HG03103 (cell line): ENCODE data around the gene ITGA1.

Source experiments
- ATAC-seq: cut with Tn5 transposase; IDR thresholded peaks from one replicate; pipeline ENCODE4 v1.9.1; 2021; ENCODE audit warnings: low read depth; ENCODE audit not compliant: unreplicated experiment

The ITGA1 gene

GRCh38 chr5:52989781-52990527, 202.2 kb downstream of the ITGA1 start:
- no peak for ATAC-seq

GRCh38 chr5:52990528-52990925, 202.8 kb downstream of the ITGA1 start:
- no peak for ATAC-seq

- ATAC-seq: no peak
These were observed 205.7 kb downstream of the ITGA1 start for GRCh38 chr5:52993367-52993766.

GRCh38 chr5:52994266-52994665, 206.6 kb downstream of the ITGA1 start:
- no peak for ATAC-seq

DNA sequence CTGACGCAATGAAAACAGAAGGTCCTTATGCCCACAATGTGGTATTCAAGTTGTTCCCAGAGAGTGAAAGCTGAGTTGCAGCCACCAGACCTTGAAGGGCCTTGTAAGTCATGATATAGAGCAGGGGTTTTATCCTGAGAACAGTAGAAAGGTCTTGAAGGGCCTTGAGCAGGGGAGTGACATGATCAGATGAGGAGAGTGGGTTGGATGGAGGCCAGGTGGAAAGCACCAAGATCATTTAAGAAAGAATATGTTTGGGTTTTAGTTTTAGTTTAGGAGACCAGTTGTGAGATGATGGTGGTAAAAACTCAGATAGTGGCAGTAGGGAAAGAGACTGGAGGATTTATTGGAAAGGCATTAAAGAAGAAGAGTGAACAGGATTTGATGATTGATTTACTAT, 207.4 kb downstream of the ITGA1 start:
- no peak for ATAC-seq

DNA sequence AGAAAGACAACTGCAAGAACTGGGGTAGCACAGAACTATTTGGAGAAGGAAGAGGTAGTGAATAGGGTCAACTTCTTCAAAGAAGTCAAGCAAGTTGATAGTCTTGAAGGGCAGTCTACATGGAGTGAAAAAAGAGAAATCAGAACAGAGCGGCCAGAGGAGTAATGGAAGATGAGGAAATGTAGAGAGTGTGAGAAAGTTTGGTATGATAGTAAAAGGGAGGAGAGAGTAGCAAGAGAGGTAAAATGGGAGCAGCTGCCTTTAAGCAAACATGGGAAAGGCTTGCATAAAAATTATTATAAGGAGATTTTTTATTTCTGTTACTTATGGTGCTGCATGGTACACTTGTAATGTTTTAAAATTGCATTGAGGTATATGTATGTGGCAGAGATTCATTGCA, 208.2 kb downstream of the ITGA1 start:
- ATAC-seq: no peak

GRCh38 chr5:52996979-52997378, 209.3 kb downstream of the ITGA1 start:
- no peak for ATAC-seq

GRCh38 chr5:52997424-52997823, 209.7 kb downstream of the ITGA1 start:
- no peak for ATAC-seq

DNA sequence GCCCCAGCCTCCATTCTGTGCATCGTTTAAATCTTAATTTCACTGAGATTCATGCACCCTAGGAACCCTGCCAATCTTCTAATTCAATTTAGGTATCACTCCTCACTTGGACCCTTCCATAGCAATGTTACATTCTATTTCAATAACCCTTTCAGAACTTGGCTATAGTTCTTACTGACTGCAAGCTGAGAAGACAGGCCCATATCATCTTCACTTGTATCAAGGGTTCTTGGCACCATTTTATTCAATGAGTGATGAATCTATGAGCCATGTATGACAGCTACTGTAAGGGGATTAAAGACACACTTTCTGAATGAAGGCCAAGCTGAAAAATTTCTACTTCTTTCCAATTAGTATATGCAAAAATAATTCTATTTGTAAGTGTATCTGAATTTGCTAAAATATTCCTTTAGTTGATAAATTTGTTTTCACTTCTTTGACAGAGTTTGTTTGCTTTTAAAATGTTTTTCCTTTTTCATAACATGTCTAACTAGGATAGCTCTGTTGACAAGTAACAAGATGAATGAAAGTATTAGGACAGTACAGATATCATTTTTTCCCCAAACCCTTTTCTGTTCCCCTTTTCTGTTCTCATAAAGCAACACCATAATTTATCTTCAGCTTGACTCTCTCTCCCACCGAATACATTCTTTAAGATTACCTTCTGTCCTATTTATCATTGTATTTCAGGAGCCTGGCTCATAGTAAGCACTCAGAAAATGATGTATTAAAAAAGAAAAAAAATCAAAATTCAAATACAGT, 211.0 kb downstream of the ITGA1 start:
- ATAC-seq: no peak

DNA sequence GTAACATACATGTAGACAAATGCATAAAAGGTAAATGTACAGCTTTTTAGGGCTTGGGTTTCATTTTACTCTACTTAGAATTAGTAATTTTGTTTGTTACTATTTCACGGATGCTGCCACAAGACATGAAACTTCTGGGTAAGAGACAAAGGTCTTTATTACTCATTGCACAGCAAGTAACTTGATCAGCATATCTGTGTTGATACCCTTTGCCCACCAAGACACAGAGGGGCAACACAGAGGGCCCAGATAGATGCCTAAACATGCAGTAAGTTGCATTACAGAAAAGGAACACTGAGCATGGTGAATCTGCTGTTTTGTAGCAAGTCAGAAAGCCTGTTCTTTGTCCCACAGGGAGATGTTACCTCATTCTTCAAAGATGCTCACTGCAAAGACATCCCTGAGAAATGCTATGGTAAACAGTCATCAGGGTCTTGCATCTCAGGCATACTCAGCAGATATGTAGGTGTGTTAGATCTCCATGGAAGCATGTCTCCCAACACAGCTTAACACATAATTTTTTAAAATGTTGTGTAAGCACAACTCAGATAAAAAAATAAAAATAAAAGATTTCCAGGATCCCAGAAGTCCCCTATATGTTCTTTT, 211.7 kb downstream of the ITGA1 start:
- no peak for ATAC-seq

GRCh38 chr5:53001541-53001940, 213.8 kb downstream of the ITGA1 start:
- no peak for ATAC-seq

DNA sequence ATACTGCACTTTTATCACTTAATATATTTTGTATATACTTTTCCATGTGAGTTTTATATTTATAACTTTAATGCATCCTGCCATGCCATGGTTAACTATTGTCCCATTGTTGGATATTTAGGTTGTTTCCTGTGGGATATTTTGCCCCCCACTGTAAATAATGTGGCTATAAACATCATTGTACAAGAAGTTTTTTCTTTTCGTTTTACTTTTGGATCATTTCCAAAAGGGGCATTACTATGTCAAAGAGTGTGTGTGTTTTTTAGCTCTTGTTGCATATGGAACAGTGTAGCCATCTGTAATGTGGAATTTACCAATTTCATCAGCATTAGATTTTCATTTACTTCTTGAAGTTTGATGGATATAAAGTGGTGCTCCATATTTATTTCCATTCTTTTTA, 214.8 kb downstream of the ITGA1 start:
- ATAC-seq: no peak

- no peak for ATAC-seq
These were observed 215.4 kb downstream of the ITGA1 start for GRCh38 chr5:53003144-53003543.

DNA sequence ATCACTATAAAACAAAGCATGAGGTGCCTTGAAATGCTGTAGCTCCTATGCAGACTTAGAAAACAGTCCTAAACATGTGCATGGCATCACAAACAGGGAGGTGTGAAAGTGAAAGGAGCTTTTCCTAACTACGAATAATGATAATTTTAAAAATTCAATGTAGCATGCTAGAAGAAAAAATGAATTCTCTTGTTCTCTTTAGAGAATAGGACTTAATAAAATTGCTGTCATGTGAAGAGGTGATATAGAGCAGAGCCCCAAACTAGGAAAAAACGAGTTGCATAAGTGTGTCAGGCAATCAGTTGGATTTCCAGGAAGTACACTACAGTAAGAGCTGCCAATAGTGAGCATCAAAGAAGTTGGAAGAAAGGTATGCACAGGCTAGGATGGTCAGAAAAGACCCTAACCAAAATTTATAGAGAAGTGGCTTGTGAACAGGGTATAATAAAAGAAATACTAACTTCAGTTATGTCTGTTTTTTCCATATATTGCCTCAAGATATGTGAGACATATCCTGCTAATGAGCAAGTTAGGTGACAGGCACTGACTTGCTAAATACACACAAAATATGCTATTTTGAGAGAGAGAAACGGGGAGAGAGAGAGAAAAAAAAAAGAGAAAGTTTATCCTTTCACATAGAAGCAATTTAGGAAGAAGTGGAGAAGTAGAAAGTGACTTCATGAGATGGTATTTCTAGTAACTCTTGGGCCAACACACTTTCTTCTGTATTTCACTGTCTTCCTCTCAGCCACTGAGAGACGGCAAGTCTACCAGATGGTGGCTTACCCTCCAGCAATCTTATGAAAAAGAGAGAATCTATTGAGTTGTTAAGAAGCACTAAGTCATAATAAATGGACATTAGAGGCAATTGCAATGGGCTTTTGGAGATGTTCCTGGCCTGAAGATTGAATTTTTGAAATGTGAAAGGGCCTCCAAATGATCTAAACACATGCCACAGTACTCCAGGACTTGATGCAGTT, 219.5 kb downstream of the ITGA1 start:
- no peak for ATAC-seq

GRCh38 chr5:53008751-53009150, 221.0 kb downstream of the ITGA1 start:
- ATAC-seq: peak; percentile 95
